GM19397 (cell line): ENCODE measurements around the gene MARCHF3.
"Not testable (repeated sequence)": the region's sequence is repeated elsewhere in the genome, so short reads cannot be mapped to it uniquely, and the experiment has no call there.

Experiments
- ATAC-seq: cut with Tn5 transposase; IDR thresholded peaks from one replicate; pipeline ENCODE4 v1.9.1; 2021; ENCODE audit warnings: mild to moderate bottlenecking, moderate library complexity; ENCODE audit not compliant: unreplicated experiment

MARCHF3 gene

GRCh38 chr5:126924331-126925033, 105.9 kb downstream of the MARCHF3 start:
- ATAC-seq = no peak

GRCh38 chr5:126921241-126922091, 108.9 kb downstream of the MARCHF3 start:
- ATAC-seq = no peak

GRCh38 chr5:126920291-126920690, 110.1 kb downstream of the MARCHF3 start:
- no peak for ATAC-seq

GRCh38 chr5:126919566-126919965, 110.8 kb downstream of the MARCHF3 start:
- no peak for ATAC-seq

GRCh38 chr5:126918615-126918957, 111.8 kb downstream of the MARCHF3 start:
- ATAC-seq = no peak

- ATAC-seq = no peak
Measured at GRCh38 chr5:126917918-126918614, 112.3 kb downstream of the MARCHF3 start.

GRCh38 chr5:126915496-126915895, 114.9 kb downstream of the MARCHF3 start:
- ATAC-seq = no peak

- ATAC-seq = no peak
Measured at GRCh38 chr5:126914801-126915436, 115.4 kb downstream of the MARCHF3 start.

- ATAC-seq = no peak
Measured at GRCh38 chr5:126912616-126913200, 117.7 kb downstream of the MARCHF3 start.

GRCh38 chr5:126911986-126912385, 118.4 kb downstream of the MARCHF3 start:
- no peak for ATAC-seq

GRCh38 chr5:126909856-126910255, 120.5 kb downstream of the MARCHF3 start:
- ATAC-seq = no peak

- not testable (repeated sequence) for ATAC-seq
Measured at GRCh38 chr5:126904407-126904806, 126.0 kb downstream of the MARCHF3 start.

- no peak for ATAC-seq
Measured at GRCh38 chr5:126900796-126901195, 129.6 kb downstream of the MARCHF3 start.

- no peak for ATAC-seq
Measured at GRCh38 chr5:126899476-126899875, 130.9 kb downstream of the MARCHF3 start.

GRCh38 chr5:126897851-126898630, 132.3 kb downstream of the MARCHF3 start:
- ATAC-seq = no peak

- ATAC-seq = no peak
Measured at GRCh38 chr5:126896170-126896702, 134.1 kb downstream of the MARCHF3 start.

- ATAC-seq = not testable (repeated sequence)
Measured at GRCh38 chr5:126895712-126896111, 134.6 kb downstream of the MARCHF3 start.

GRCh38 chr5:126890414-126890813, 139.9 kb downstream of the MARCHF3 start:
- not testable (repeated sequence) for ATAC-seq

GRCh38 chr5:126888175-126888574, 142.2 kb downstream of the MARCHF3 start:
- ATAC-seq = no peak
